Spinal cord (tissue), 10 donors: ENCODE measurements around the gene SDHA. TPM values are rescaled to one million over a fixed set of nuclear protein-coding genes. Genes with fewer than 3 reads are reported as not detected.
"Not testable (repeated sequence)": the region's sequence is repeated elsewhere in the genome, so short reads cannot be mapped to it uniquely, and the experiment has no call there.

ENCODE experiments used
- DNase-seq, 6 donors: peaks; one replicate each; pipeline versions ENCODE4 v3.0.0 to v3.0.0-alpha.2; 2013 to 2015; ENCODE audit warnings: low spot score in 6 of 6, low read depth in 4 of 6
- H3K27ac ChIP-seq: one replicate; pipeline ENCODE4 v1.5.1; 2013; ENCODE audit warnings: low read depth, low read length, control low read depth
- H3K27me3 ChIP-seq: one replicate; pipeline ENCODE4 v1.6.1; 2013; ENCODE audit warnings: low read length; ENCODE audit not compliant: control insufficient read depth, insufficient read depth
- H3K36me3 ChIP-seq: one replicate; pipeline ENCODE4 v1.6.1; 2013; ENCODE audit warnings: low read length; ENCODE audit not compliant: control insufficient read depth, insufficient read depth
- H3K4me1 ChIP-seq: one replicate; pipeline ENCODE4 v1.6.1; 2013; ENCODE audit warnings: low read length; ENCODE audit not compliant: control insufficient read depth, insufficient read depth
- H3K4me3 ChIP-seq: one replicate; pipeline ENCODE4 v1.5.1; 2013; ENCODE audit warnings: low read depth, low read length, control low read depth
- H3K9me3 ChIP-seq: one replicate; pipeline ENCODE4 v1.6.1; 2013; ENCODE audit warnings: low read length; ENCODE audit not compliant: control insufficient read depth, insufficient read depth
- WGBS: methylation state at CpG from one replicate; pipeline ENCODE4 v1.1.5; 2013; ENCODE audit warnings: missing lambda C conversion rate; ENCODE audit not compliant: insufficient coverage; 5-methylcytosine and 5-hydroxymethylcytosine counted together
- polyA plus RNA-seq, 2 donors: library from polyadenylated mRNA; unstranded; fragments of 120-200 nt; gene quantifications; one replicate each; pipeline ENCODE4 v1.2.1, GENCODE V29; 2013; ENCODE audit not compliant: insufficient read length in 2 of 2
- total RNA-seq, 2 donors: library from RNA; depleted of rRNA in 1 of 2; stranded (reverse); fragments of 120-200 nt in 1 of 2; fragments of >200 nt in 1 of 2; gene quantifications; one replicate each; pipeline versions ENCODE4 v1.2.3 to v1.2.4, GENCODE V29; 2013 to 2014
- donor health status: healthy.

SDHA gene
- total and polyA plus RNA-seq, 4 donors = 113 to 166 (median 135) TPM

DNA sequence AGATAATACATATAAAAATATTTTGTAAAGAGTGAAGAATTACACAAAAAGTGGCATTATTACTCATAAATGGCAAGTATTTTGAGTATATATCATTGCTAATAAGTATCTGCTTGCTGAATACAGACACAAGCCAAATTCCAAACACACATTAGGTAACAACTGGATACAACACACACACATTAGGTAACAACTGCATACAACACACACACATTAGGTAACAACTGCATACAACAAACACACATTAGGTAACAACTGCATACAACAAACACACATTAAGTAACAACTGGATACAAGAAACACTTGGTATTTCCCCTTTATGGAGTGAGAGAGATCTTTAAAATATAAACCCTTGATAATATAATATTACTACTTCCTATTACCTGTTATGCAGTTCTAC, 13.7 kb upstream of the SDHA start:
- H3K27me3 ChIP-seq = no peaks in the 10 kb centered on the region
- H3K4me3 ChIP-seq = no peak overlapping the region
- peaks cover 8% of the 10 kb centered on the region for H3K4me1 ChIP-seq
- H3K9me3 ChIP-seq = no peaks in the 10 kb centered on the region
- peaks cover 58% of the 10 kb centered on the region for H3K36me3 ChIP-seq
- no peak overlapping the region for H3K27ac ChIP-seq
- no peak for DNase-seq

DNA sequence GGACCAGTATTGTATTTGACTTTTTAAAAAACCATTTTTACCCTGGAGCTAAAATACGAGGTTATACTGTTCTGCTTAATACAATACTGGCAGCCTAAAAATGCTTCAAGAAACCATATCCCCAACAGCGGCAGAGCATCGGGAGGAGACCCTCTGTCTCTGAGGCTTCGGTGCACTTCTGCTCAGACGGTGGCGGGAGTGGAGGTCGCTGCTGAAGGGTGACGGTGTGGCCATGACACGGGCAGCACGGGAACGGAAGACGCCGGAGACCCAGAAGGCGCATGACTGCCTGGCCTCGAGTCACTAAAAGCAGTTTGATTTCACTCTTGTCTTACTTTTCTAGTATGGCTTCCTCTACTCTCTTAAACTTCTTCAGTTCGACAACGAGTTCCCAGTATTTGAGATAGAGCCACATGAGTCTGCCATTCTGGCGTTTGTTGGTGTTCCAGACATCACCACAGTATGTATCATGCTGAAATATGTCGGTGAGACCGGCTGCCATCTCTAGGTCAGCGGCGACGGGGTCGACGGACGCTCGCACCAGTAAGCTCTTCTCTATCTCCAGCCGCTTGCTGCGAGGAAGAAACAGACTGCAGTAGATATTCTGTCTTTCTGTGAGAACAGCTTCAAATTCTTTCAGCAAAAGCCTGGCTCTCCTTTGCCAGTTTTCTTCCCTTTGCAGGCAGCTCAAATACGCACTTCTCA, 13.0 kb upstream of the SDHA start:
- DNase-seq = no peak
- peaks cover 4% of the 10 kb centered on the region for H3K4me1 ChIP-seq
- 97% methylated on average over 30 of the region's 30 CpGs for WGBS
- no peak overlapping the region for H3K27ac ChIP-seq
- H3K27me3 ChIP-seq = no peaks in the 10 kb centered on the region
- H3K4me3 ChIP-seq = no peak overlapping the region
- peaks cover 52% of the 10 kb centered on the region for H3K36me3 ChIP-seq
- no peaks in the 10 kb centered on the region for H3K9me3 ChIP-seq

DNA sequence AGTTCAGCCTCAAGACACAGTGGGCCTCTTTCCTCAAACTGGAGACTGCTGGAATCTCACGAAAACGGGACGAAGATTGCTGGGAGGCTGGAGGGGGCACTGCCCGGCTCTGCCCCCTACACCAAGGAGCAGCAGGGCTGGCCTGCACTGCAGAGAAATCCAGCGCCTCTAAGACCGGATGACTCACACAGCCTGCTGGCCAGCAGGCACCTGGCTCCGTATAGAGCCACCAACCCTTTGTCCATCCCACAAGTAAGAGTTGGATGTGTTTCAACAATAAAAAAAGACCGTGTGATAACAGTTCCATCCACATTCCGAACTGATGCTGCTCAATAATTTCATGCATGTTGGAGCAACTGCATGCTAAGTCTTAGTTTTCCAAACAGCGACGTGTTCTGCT, 11.7 kb upstream of the SDHA start:
- Histone ChIP-seq H3K27me3 (no peaks in the 10 kb centered on the region), H3K36me3 (peaks cover 45% of the 10 kb centered on the region), H3K27ac (no peak overlapping the region), H3K4me1 (peaks cover 4% of the 10 kb centered on the region), H3K9me3 (no peaks in the 10 kb centered on the region), H3K4me3 (no peak overlapping the region)
- WGBS = 90% methylated on average over 10 of the region's 11 CpGs
- DNase-seq = no peak

DNA sequence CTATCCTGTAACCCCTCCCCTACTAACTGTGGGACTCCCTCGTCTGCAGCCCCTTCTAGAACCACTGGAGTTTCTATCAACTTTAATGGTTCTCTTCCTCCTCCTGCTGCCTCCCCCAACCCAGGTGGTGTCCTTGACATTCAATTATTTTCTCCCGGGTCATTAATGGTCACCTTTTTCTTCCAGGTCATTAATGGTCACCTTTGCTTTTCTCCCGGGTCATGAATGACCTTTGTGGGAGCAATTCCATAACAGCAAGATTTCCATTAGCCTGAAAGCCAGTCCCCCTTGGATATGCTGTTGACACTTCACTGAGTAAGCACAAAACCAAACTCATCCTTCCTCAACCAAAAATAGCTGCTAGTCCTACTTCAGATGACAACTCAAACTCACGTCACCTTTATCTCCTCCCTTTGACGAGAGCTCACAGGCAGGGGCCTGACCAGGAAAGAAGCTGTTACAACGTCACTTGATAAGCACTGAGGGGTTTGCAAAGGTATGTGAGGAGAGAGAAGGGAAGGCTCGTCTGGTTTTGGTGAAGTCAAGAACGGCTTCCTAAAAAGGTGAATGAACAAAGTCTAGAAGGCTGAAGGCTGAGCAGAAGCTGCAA, 11.1 kb upstream of the SDHA start:
- no peak overlapping the region for H3K27ac ChIP-seq
- H3K4me3 ChIP-seq = no peak overlapping the region
- H3K9me3 ChIP-seq = no peaks in the 10 kb centered on the region
- no peaks in the 10 kb centered on the region for H3K27me3 ChIP-seq
- peaks cover 45% of the 10 kb centered on the region for H3K36me3 ChIP-seq
- peaks cover 4% of the 10 kb centered on the region for H3K4me1 ChIP-seq
- 85% methylated on average over 6 of the region's 8 CpGs for whole genome bisulfite sequencing
- DNase-seq = no peak

DNA sequence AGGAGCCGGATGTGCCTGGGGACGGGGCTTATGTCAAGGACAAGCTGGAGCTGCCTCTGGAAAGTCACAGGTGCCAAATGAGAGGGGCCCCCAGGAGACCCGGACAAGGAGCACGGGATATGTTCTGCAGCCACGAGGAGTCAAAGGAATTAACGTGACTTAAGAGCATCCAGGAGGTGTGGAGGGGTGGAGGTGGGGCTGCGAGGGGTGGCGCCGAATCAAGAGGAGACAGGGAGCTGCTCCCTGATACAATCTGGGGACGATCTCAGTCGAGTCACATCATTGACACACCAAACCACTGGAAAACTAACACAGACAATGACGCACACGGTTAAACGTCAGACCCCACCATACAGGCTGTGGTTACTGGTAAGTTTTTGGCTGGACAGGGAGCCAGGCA, 10.5 kb upstream of the SDHA start:
- peaks cover 42% of the 10 kb centered on the region for H3K36me3 ChIP-seq
- peaks cover 4% of the 10 kb centered on the region for H3K4me1 ChIP-seq
- 82% methylated on average over 6 of the region's 14 CpGs for WGBS
- H3K9me3 ChIP-seq = no peaks in the 10 kb centered on the region
- no peaks in the 10 kb centered on the region for H3K27me3 ChIP-seq
- DNase-seq = no peak
- H3K27ac ChIP-seq = no peak overlapping the region
- no peak overlapping the region for H3K4me3 ChIP-seq

DNA sequence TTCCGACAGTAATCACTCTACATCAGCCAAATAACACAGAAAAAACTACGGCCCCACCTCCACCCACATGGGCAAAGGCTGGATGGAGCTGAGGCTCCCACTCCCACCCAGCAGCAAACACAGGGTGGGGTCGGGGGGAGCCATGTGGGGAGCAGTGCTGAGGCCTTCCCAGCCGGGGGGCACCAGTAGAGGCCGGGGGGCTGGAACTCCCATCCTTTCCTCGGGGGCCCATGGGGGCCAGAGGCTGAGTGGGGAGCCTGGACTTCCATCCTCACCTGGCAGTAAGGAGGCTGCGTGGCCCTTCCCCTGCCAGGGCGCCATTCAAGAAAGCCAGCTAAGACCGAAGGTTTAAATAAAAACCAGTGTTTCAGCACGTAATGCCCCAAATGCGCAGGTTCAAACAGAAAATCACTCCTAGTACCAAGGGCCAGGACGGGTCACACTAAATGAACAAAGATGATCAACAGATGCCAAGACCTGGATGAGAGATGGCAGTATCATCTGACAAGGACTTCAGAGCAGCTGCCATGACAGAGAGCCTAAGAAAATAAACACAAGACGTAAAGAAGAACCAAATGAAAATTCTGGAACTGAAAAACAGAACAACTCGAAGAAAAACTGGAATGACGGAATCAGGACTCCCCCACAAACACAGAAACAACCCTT, 9.5 kb upstream of the SDHA start:
- Histone ChIP-seq H3K27ac (no peak overlapping the region), H3K36me3 (peaks cover 36% of the 10 kb centered on the region), H3K9me3 (no peaks in the 10 kb centered on the region), H3K27me3 (no peaks in the 10 kb centered on the region), H3K4me1 (peaks cover 4% of the 10 kb centered on the region), H3K4me3 (no peak overlapping the region)
- WGBS = 85% methylated on average over 11 of the region's 15 CpGs
- DNase-seq = no peak

DNA sequence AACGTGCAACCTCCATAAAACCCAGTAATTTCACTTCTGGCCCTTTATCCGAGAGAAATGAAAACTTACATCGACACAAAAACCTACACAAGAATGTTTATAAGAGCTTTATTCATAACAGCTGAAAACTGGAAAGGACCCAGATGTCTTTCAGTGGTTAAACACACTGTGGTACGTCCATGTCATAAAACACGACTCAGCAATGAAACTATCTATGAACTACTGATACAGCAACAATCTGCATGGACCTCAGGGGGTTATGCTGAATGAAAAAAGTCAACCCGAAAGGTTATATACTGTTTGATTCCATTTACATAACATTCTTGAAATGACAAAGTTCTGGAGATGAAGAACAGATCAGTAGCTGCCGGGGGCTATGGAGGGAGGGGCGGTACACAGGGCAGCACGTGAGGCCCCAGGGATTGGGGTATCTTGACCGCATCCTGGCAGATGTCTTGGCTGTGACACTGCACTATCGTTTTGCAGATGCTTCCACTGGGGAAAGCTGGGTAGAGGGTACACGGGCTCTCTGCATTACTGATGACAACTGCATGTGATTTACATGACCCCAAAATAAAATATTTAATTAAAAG, 4.2 kb upstream of the SDHA start:
- Histone ChIP-seq H3K27ac (no peak overlapping the region), H3K27me3 (no peaks in the 10 kb centered on the region), H3K36me3 (peaks cover 11% of the 10 kb centered on the region), H3K9me3 (no peaks in the 10 kb centered on the region), H3K4me1 (peaks cover under 1% of the 10 kb centered on the region), H3K4me3 (no peak overlapping the region)
- 100% methylated on average over 6 of the region's 12 CpGs for WGBS
- DNase-seq = no peak

DNA sequence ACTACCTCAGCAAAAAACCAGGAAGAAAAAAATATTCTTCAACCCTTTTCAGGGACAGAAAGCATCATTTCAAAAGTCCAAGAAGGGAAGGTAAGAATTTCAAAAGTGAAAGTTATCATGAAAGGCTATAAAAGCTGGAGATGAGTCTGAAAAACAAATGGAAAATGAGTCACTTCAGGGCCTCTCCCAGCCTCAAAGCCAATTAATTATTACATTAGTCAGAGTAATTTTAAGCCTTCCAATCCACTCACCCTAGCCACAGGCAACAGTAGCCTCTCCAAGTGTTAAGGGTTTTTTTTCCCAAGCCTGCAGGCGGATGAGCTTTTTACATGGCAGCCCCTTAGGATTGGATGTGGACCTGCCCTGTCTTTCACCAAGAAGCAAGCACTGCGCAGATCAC, 2.9 kb upstream of the SDHA start:
- not testable (repeated sequence) for H3K9me3 ChIP-seq, H3K27ac ChIP-seq, H3K27me3 ChIP-seq, DNase-seq, H3K4me3 ChIP-seq, H3K4me1 ChIP-seq
- peaks cover 11% of the 10 kb centered on the region for H3K36me3 ChIP-seq
- WGBS = no CpG with 5 or more reads among the region's 2 CpGs

DNA sequence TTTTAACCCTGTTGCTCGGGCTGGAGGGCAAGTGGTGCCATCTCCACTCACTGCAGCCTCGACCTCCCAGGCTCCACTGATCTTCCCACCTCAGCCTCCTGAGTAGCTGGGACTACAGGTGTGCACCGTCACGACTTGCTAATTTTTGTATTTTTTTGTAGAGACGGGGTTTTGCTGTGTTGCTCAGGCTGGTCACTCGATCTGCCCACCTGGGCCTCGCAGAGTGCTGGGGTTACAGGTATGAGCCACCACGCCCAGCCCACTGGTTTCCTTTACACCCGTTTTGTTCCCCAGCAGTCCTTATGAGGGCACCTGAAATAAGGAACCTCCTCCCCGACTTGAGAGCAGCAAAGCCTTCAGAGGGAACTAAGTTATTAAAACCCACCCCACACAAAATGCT, 2.0 kb upstream of the SDHA start:
- H3K9me3 ChIP-seq, H3K4me3 ChIP-seq, H3K4me1 ChIP-seq, H3K27ac ChIP-seq, DNase-seq, H3K27me3 ChIP-seq: not testable (repeated sequence)
- peaks cover 11% of the 10 kb centered on the region for H3K36me3 ChIP-seq
- WGBS = no CpG with 5 or more reads among the region's 10 CpGs
